ENCODE measurements around the gene SERINC4.
"Not testable (repeated sequence)": the region's sequence is repeated elsewhere in the genome, so short reads cannot be mapped to it uniquely, and the experiment has no call there.

The SERINC4 gene

GRCh38 chr15:43799945-43800285 is at the start of gene SERINC4:
Gene SERINC4 (minus strand): TSS chr15:43800220. CDS start chr15:43799986, 234 bp downstream.
- no peak for FAIRE-seq

DNA sequence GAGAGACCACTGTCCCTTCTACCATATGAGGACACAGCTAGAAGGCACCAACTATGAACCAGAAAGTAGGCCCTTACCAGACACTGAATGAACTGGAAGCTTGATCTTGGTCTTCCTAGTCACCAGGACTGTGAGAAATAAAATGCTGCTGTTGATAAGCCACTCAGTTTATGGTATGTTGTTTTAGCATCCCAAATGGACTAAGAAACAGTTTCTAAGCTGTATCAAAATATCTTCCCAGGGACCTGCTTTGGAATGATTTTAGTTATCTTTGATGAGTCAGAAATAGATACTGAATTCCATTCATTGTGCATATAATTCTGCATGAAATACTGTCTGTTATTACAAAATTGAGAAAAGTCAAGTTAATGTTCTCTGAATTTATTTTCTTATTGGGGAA is 45.4 kb upstream of the SERINC4 start:
- no peak for FAIRE-seq

GRCh38 chr15:43832485-43832884 is 32.5 kb upstream of the SERINC4 start:
- FAIRE-seq, result not testable (repeated sequence)

- not testable (repeated sequence) for FAIRE-seq
These were observed 31.6 kb upstream of the SERINC4 start for GRCh38 chr15:43831519-43832052.

DNA sequence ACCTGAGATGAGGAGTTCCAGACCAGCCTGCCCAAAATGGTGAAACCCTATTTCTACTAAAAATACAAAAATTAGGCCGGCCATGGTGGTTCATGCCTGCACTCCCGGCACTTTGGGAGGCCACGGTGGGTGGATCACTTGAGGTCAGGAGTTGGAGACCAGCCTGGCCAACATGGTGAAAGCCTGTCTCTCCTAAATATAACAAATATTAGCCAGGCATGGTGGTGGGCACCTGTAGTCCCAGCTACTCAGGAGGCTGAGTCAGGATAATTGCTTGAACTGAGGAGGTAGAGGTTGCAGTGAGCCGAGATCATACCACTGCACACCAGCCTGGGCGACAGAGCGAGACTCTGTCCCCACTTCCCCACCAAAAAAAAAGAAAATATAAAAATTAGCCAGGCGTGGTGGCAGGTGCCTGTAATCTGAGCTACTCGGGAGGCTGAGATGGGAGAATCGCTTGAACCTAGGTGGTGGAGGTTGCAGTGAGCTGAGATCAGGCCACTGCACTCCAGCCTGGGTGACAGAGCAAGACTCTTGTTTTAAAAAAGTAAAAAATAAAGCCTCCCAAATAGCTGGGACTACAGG is 30.8 kb upstream of the SERINC4 start:
- FAIRE-seq, result not testable (repeated sequence)

DNA sequence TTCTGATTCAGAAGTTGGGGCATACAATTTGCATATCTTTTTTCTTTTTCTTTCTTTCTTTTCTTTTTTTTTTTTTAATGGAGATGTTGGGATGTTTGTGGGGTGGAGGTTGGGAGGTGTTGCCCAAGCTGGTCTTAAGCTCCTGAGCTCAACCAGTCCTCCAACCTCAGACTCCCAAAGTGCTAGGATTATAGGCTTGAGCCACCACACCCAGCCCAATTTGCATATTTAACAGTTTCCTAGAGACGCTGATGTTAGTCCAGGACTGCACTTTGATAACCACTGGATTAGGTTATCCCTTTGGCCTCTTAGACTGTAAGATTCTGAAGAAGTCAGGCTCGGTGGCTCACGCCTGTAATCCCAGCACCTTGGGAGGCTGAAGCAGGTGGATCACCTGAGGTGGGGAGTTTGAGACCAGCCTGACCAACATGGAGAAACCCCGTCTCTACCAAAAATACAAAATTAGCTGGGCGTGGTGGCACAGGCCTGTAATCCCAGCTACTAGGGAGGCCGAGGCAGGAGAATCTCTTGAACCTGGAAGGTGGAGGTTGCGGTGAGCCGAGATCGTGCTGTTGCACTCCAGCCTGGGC is 30.0 kb upstream of the SERINC4 start:
- not testable (repeated sequence) for FAIRE-seq

DNA sequence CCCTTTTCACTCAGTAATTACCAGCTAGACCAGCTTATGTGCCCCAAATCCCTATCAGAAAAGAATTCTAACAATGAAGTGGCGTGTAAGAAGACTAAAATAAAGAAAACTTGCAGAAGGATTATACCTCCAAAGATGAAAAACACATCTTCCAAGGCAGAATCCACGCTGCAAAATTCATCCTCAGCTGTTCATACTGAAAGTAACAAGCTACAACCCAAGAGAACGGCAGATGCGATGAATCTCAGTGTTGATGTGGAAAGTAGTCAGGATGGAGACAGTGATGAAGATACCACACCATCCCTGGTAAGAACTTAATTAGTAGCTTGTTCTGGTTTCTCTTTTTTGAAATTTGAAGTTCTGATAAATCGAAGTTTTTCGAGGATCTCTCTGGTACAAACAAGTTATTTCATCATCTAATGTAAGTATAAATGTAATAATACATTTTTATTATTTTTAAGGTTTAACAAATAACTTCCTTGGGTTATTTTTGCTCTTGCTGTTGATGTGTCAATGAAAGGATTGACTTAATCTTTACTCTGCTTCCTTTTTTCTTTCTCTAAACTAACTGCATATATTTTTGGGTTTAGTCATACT is 28.1 kb upstream of the SERINC4 start:
- no peak for FAIRE-seq

DNA sequence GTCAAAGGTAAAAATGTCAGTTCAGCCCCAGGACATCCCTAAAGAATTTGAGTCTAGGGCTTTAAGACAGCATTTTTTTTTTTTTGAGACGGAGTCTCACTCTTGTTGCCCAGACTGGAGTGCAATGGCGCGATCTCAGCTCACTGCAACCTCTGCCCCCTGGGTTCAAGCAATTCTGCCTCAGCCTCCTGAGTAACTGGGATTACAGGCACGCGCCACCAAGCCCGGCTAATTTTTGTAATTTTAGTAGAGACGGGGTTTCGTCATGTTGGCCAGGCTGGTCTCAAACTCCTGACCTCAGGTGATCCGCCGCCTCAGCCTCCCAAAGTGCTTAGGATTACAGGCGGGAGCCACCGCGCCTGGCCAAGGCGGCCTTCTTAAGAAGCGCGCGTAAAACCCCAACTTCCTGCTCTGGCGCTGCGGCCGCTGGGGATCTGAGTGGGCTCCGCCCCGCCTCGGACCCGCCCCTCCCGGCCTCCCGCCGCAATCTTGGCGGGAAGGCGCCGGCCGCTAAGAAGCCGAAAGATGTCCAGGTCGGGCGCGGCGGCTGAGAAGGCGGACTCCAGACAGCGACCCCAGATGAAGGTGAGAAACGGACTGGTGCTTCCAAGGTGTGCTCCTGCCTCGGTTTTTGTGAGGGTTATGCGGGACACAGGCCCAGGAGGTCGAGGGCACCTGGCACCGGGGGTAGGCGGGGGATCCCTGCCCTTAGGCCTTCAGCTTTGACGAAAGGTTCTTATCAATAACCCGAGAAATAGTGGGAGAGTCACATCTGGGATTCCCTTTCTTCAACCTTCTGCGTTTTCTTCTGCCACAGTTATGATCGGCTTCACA is 26.7 kb upstream of the SERINC4 start, which contains the start of gene WDR76:
Gene WDR76 (plus strand): TSS at position 495 of the 834 bp plus-strand sequence. CDS start 31 bp downstream, at position 526.
- FAIRE-seq, result no peak

- FAIRE-seq, result no peak
These were observed 26.0 kb upstream of the SERINC4 start for GRCh38 chr15:43826029-43826507.

DNA sequence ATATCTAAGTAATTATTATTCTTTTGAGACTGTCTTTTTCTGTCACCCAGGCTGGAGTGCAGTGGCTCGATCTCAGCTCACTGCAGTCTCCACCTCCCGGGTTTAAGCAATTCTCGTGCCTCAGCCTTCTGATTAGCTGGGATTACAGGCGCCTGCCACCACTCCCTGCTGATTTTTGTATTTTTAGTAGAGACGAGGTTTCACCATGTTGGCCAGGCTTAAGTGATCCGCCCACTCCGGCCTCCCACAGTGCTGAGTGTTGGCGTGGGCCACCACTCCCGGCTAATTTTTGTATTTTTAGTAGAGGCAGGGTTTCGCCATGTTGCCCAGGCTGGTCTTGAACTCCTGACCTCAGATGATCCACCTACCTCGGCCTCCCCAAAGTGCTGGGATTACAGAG is 25.3 kb upstream of the SERINC4 start:
- FAIRE-seq, result not testable (repeated sequence)

GRCh38 chr15:43824302-43825246 is 24.6 kb upstream of the SERINC4 start, which contains the start of gene MFAP1:
Gene MFAP1 (minus strand): TSS chr15:43824690. CDS start chr15:43824569, 121 bp downstream.
- FAIRE-seq, result peak; percentile 96

GRCh38 chr15:43821505-43821904 is 21.5 kb upstream of the SERINC4 start:
- FAIRE-seq, result no peak

- not testable (repeated sequence) for FAIRE-seq
These were observed 15.0 kb upstream of the SERINC4 start for GRCh38 chr15:43815064-43815463.

GRCh38 chr15:43808960-43809678 is 9.1 kb upstream of the SERINC4 start:
- no peak for FAIRE-seq

DNA sequence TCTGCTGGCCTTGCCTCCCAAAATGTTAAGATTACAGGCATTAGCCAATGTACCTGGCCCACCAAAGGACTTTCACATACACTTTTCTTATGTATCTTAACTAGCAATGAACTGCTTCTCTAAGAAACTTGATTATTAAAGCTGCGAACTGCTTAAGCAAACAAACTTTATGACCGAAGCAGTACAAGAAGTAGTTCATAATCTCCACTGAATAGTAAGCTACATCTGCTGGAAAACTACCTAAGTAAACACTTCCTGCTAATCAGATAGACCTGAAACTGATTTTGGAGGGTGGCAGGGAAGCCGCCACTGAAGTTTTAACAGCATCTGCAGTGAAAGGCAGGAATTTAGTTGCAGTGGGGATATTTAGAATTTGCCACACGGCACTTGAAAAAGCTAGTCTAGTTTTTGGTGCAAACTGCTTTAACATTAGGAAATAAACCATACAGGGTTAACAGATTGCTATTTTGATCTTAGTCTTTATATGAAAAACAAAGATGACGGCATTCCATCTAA is 8.5 kb upstream of the SERINC4 start:
- FAIRE-seq, result no peak

DNA sequence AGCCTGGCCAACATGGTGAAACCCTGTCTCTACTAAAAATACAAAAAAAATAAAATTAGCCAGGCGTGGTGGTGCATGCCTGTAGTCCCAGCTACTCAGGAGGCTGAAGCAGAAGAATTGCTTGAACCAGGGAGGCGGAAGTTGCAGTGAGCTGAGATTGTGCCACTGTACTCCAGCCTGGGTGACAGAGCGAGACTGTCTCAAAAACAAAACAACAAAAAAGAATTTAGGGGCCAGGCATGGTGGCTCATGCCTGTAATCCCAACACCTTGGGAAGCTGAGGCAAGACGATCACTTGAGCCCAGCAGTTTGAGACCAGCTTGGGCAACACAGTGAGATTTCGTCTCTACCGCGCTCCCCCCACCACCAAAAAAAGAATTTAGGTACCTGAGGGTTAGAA is 2.7 kb upstream of the SERINC4 start:
- not testable (repeated sequence) for FAIRE-seq

DNA sequence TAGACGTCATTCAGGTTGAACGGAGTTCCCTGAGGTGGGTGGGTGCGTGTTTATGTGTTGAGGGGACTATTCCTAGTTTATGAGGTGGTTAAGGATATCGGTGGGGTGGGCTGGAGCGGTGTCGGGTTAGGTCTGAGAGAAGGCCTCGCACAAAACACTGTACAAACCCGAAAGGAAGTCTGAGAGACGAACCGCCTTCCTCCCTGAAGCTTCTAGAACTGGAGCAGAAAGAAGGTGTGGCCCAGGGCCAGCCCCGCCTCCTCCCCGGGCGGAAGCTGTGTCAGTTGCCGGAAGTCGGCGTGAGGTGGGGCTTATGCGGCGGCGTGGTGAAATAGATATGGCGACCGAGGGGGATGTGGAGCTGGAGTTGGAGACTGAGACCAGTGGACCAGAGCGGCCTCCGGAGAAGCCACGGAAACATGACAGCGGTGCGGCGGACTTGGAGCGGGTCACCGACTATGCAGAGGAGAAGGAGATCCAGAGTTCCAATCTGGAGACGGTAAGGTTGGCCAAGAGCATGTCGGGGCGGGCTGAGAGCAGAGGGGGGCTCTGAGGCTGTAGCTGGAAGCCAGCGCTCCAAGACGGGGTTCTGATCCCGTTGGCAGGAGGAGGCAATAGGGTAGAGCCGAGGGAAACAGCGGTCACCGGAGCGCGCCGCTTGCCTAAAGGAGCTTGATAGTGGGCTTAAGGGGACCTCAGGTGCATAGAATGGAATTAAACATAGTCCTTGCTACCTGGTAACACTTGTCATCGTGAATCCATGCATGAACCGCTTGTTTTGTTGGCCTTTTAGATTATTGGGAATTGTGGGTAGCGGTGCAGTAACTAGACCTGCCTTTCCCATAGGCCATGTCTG is 494 bp upstream of the SERINC4 start, which contains the start of gene HYPK:
Gene HYPK (plus strand): TSS at position 314 of the 856 bp plus-strand sequence. CDS start 24 bp downstream, at position 338.
- FAIRE-seq, result no peak

- no peak for FAIRE-seq
These were observed 643 bp downstream of the SERINC4 start for GRCh38 chr15:43799209-43799944.

DNA sequence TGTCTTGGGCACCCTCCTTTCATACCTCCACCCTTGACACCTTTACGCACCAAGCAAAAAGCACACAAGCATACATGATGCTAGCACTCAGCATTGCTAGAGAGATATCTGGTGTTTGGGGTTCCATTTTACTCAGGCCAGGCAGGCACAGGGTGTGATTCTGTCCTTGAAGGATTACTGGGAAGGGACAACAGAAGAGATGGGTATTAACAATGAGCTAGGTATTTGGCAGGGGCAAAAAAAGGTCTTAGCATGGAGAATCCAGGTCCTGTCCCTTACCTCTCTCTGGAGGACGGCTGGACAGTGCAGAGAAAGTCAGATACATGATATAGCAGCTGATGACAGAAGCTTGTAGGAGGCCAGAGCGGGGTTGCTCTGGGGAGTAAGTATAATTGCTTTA is 3.5 kb downstream of the SERINC4 start:
- FAIRE-seq, result no peak
